ENCODE results near the gene CPTP. TPM values are rescaled to one million over a fixed set of nuclear protein-coding genes. Genes with fewer than 3 reads are reported as not detected.

CPTP gene
- total and polyA plus RNA-seq, 2 of the 13 experiments (the other 11 are each of a cell fraction or from before 2014, with no cell fraction given), result 5.5 to 9.3 TPM

DNA sequence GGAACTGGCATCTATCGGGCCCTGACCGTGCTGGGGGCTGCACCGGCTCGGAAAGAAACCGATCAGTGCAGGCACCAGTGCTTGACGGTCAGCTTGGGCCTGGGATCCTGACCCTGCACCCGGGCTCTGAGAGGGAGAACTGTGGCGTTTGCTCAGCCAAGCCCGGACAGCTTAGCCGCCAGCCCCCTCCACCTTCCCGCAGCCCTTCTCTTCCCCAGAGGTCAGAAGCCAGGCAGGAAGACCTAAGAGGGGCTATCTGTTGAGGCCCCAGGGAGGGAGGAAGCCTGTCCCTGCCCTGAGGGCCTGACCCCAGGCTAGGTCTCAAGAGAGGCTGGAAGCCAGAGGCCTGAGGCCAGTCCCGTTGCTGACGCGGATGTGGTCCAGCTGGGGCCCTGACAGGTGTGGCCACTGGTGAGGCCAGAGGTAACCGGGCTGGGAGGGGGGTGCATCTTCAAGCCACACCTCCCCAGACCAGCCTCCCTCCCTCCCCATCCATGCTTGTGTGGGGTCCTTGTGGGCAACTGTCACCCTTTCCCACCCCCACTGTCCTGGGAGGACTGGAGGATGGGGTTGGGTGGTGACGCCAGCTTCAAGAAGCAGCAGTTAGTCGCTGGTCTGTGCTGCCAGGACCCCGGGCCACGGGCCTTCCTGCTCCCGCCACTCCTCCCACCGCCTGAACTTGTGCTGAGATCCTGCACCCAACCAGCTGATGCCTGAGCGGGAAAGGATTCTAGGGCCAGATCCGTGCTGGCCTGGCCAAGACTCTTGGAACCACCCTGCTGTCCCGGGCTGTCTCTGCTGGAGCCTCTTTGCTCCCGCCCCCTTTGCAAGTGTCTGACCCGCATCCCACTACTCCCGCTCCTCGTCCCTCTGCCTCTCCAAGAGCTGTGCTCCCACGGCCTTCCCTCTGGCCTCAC lies 27.2 kb downstream of the CPTP start (continued):
- TF ChIP-seq UBTF (CRISPR knock-in tag; IDR thresholded peaks at IDR 0.05) (0 out of 2 replicates have a peak, but pooled peaks have one; percentile 17), ISX (CRISPR knock-in tag; conservative IDR thresholded peaks at IDR 0.05) (no peak), PLRG1 (conservative IDR thresholded peaks at IDR 0.05) (no peak), ZFP90 (CRISPR knock-in tag; IDR thresholded peaks at IDR 0.05; ENCODE audit: borderline replicate concordance) (no peak), ZNF263 (CRISPR knock-in tag; IDR thresholded peaks at IDR 0.05) (peak; percentile 67), ZNF547 (CRISPR knock-in tag; IDR thresholded peaks at IDR 0.05) (no peak), TEAD3 (CRISPR knock-in tag; optimal IDR thresholded peaks at IDR 0.05; ENCODE audit: borderline replicate concordance) (no peak), ZNF709 (CRISPR knock-in tag; IDR thresholded peaks at IDR 0.05) (no peak), RAD51 (IDR thresholded peaks at IDR 0.05; ENCODE audit: borderline replicate concordance) (no peak), NONO (IDR thresholded peaks at IDR 0.05) (no peak), NONO (CRISPR knock-in tag; conservative IDR thresholded peaks at IDR 0.05) (peak; percentile 34; the same call in 1 of the 2 replicates), SNAI1 (CRISPR knock-in tag; IDR thresholded peaks at IDR 0.05; ENCODE audit: borderline replicate concordance) (no peak), ZNF768 (CRISPR knock-in tag; IDR thresholded peaks at IDR 0.05) (no peak), MLLT10 (CRISPR knock-in tag; IDR thresholded peaks at IDR 0.05) (no peak), ZNF256 (CRISPR knock-in tag; conservative IDR thresholded peaks at IDR 0.05) (no peak), LCORL (IDR thresholded peaks at IDR 0.05) (no peak), LCORL (CRISPR knock-in tag; IDR thresholded peaks at IDR 0.05) (no peak), KDM2A (CRISPR knock-in tag; IDR thresholded peaks at IDR 0.05; ENCODE audit: borderline replicate concordance, low read depth) (no peak; the same call in 1 of the 2 replicates), MIER2 (CRISPR knock-in tag; IDR thresholded peaks at IDR 0.05) (no peak), HMG20A (CRISPR knock-in tag; IDR thresholded peaks at IDR 0.05; ENCODE audit: borderline replicate concordance) (no peak), MIXL1 (CRISPR knock-in tag; IDR thresholded peaks at IDR 0.05) (no peak)
- TF ChIP-seq, protein P1, sequence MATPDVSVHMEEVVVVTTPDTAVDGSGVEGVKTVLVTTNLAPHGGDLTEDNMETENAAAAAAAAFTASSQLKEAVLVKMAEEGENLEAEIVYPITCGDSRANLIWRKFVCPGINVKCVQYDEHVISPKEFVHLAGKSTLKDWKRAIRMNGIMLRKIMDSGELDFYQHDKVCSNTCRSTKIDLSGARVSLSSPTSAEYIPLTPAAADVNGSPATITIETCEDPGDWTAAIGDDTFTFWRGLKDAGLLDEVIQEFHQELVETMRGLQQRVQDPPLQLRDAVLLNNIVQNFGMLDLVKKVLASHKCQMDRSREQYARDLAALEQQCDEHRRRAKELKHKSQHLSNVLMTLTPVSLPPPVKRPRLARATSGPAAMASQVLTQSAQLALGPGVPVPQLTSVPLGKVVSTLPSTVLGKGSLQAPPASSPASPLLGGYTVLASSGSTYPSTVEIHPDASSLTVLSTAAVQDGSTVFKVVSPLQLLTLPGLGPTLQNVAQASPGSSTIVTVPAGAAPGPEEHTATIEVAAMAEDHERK (CRISPR knock-in tag; IDR thresholded peaks at IDR 0.05; ENCODE audit: low read depth), result no peak
- TF ChIP-seq, protein P2, sequence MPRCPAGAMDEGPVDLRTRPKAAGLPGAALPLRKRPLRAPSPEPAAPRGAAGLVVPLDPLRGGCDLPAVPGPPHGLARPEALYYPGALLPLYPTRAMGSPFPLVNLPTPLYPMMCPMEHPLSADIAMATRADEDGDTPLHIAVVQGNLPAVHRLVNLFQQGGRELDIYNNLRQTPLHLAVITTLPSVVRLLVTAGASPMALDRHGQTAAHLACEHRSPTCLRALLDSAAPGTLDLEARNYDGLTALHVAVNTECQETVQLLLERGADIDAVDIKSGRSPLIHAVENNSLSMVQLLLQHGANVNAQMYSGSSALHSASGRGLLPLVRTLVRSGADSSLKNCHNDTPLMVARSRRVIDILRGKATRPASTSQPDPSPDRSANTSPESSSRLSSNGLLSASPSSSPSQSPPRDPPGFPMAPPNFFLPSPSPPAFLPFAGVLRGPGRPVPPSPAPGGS (CRISPR knock-in tag; IDR thresholded peaks at IDR 0.05), result no peak
- TF ChIP-seq, protein P3, sequence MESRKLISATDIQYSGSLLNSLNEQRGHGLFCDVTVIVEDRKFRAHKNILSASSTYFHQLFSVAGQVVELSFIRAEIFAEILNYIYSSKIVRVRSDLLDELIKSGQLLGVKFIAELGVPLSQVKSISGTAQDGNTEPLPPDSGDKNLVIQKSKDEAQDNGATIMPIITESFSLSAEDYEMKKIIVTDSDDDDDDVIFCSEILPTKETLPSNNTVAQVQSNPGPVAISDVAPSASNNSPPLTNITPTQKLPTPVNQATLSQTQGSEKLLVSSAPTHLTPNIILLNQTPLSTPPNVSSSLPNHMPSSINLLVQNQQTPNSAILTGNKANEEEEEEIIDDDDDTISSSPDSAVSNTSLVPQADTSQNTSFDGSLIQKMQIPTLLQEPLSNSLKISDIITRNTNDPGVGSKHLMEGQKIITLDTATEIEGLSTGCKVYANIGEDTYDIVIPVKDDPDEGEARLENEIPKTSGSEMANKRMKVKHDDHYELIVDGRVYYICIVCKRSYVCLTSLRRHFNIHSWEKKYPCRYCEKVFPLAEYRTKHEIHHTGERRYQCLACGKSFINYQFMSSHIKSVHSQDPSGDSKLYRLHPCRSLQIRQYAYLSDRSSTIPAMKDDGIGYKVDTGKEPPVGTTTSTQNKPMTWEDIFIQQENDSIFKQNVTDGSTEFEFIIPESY (CRISPR knock-in tag; IDR thresholded peaks at IDR 0.05), result 0 out of 2 replicates have a peak, but pooled peaks have one; percentile 13
